Vagina (tissue), 2 donors: ENCODE results near the gene ARHGAP8. TPM values are rescaled to one million over a fixed set of nuclear protein-coding genes. Genes with fewer than 3 reads are reported as not detected.

Experiments used
- DNase-seq, 2 donors: peaks; one replicate each; pipeline ENCODE4 v3.0.0-alpha.2; 2017; ENCODE audit errors: extremely low spot score in 2 of 2
- H3K27ac ChIP-seq: fragments of 200-600 bp; sonication (generic); one replicate; pipeline ENCODE4 v1.5.1; 2019
- H3K27me3 ChIP-seq: fragments of 200-600 bp; sonication (generic); one replicate; pipeline ENCODE4 v1.5.1; 2019
- H3K36me3 ChIP-seq, 2 donors: fragments of 200-600 bp; sonication (generic); one replicate each; pipeline ENCODE4 v1.5.1; 2017 to 2019
- H3K4me1 ChIP-seq: fragments of 200-600 bp; sonication (generic); one replicate; pipeline ENCODE4 v1.5.1; 2019
- H3K4me3 ChIP-seq, 2 donors: fragments of 200-600 bp; sonication (generic); 1 replicate in 1 of 2; 2 replicates in 1 of 2; pipeline ENCODE4 v1.5.1; 2016 to 2019
- H3K9me3 ChIP-seq: fragments of 200-600 bp; sonication (generic); one replicate; pipeline ENCODE4 v1.5.1; 2019
- CTCF ChIP-seq, 3 experiments: fragments of 450-650 bp in 2 of 3; fragments of 200-600 bp in 1 of 3; sonication (generic) in 1 of 3; IDR thresholded peaks; one replicate each; pipeline ENCODE4 v1.5.1; 2017 to 2019; ENCODE audit warnings: antibody characterized with exemption in 3 of 3, mild to moderate bottlenecking in 2 of 3, moderate library complexity in 2 of 3
- POLR2A ChIP-seq, 2 donors: fragments of 450-650 bp; IDR thresholded peaks; one replicate each; pipeline ENCODE4 v1.6.1; 2017; ENCODE audit warnings: antibody characterized with exemption in 2 of 2, mild to moderate bottlenecking in 2 of 2, moderate library complexity in 2 of 2
- POLR2AphosphoS5 ChIP-seq, 2 donors: sonication (generic); formaldehyde crosslinking; IDR thresholded peaks; one replicate each; pipeline ENCODE4 v1.9.0; 2017; ENCODE audit warnings: antibody characterized with exemption in 2 of 2, mild to moderate bottlenecking in 2 of 2, low read depth in 1 of 2; ENCODE audit not compliant: insufficient read depth in 1 of 2
- intact Hi-C: fragments of 100-400 bp; cut with DNase I; formaldehyde crosslinking; loops from one replicate; pipeline ENCODE4 v1.15.1; 2023
- total RNA-seq: library from RNA; depleted of rRNA; stranded (reverse); fragments of >200 nt; gene quantifications from one replicate; pipeline ENCODE4 v1.2.3, GENCODE V29; 2016

Gene ARHGAP8
- total RNA-seq, 1 donor from 2014 or later, result 9.3 TPM

GRCh38 chr22:44838316-44839016 is 86.1 kb downstream of the ARHGAP8 start:
- Histone ChIP-seq H3K36me3 (no peaks in the 10 kb centered on the region), H3K27ac (no peak overlapping the region), H3K4me1 (no peaks in the 10 kb centered on the region), H3K27me3 (no peaks in the 10 kb centered on the region), H3K4me3 (no peak overlapping the region), H3K9me3 (no peaks in the 10 kb centered on the region)
- no peak for DNase-seq
- intact Hi-C loops, result no loop called here
- no peak for TF ChIP-seq CTCF (IDR thresholded peaks at IDR 0.05)
- TF ChIP-seq POLR2AphosphoS5 (IDR thresholded peaks at IDR 0.05; ENCODE audit: insufficient read depth in 1 of 2, low read depth in 1 of 2), result no peak
- no peak for TF ChIP-seq POLR2A (IDR thresholded peaks at IDR 0.05)

DNA sequence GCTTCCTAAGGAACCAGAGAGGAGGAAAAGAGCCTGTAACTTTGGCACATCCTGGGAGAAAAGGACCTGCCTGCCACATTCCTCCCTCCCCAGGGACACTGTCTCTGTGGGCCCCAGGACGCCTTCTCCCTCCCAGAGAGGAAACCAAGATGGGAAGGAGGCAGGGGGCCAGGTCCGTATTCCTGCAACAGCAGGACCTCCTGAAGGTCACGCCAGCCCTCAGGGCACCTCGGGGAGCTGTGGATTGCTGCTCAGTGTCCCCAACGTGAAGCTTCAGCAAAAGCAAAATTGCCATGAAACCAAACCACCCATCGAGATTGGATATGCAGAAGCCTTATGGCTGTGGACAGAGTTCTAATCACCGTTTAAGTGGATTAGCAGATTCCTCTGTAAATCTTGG is 86.7 kb downstream of the ARHGAP8 start:
- H3K36me3 ChIP-seq, result no peaks in the 10 kb centered on the region
- DNase-seq, result no peak
- H3K4me3 ChIP-seq, result no peak overlapping the region
- intact Hi-C loops, result no loop called here
- H3K4me1 ChIP-seq, result no peaks in the 10 kb centered on the region
- H3K27ac ChIP-seq, result no peak overlapping the region
- H3K27me3 ChIP-seq, result no peaks in the 10 kb centered on the region
- H3K9me3 ChIP-seq, result no peaks in the 10 kb centered on the region
- TF ChIP-seq CTCF (IDR thresholded peaks at IDR 0.05) (no peak), POLR2AphosphoS5 (IDR thresholded peaks at IDR 0.05; ENCODE audit: insufficient read depth in 1 of 2, low read depth in 1 of 2) (no peak), POLR2A (IDR thresholded peaks at IDR 0.05) (no peak)

DNA sequence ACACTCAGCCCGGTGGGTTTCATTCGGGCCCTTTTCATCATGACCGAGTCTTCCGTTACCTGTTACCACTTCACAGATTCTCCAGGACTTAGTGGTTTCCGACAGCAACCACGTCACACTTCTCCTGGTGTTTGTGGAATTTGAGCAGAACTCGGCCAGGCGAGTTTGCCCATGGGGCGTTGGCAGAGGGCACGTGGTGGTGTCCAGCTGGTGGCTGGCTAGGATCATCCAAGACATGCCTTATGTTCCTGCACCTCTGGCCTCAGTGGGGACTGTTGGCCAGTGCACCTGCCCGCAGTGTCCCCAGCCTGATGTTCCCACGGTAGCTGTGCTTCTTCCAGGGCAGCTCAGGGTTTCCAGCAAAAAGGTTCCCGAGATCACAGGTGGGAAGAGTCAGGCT is 87.3 kb downstream of the ARHGAP8 start:
- no peak for TF ChIP-seq POLR2AphosphoS5 (IDR thresholded peaks at IDR 0.05; ENCODE audit: insufficient read depth in 1 of 2, low read depth in 1 of 2)
- TF ChIP-seq CTCF (IDR thresholded peaks at IDR 0.05), result no peak
- TF ChIP-seq POLR2A (IDR thresholded peaks at IDR 0.05), result no peak

GRCh38 chr22:44840611-44841322 is 88.4 kb downstream of the ARHGAP8 start:
- TF ChIP-seq POLR2A (IDR thresholded peaks at IDR 0.05), result no peak
- TF ChIP-seq POLR2AphosphoS5 (IDR thresholded peaks at IDR 0.05; ENCODE audit: insufficient read depth in 1 of 2, low read depth in 1 of 2), result no peak
- no peak for DNase-seq
- no peaks in the 10 kb centered on the region for H3K36me3 ChIP-seq
- intact Hi-C loops, result no loop called here
- H3K4me1 ChIP-seq, result no peaks in the 10 kb centered on the region
- no peaks in the 10 kb centered on the region for H3K27me3 ChIP-seq
- no peaks in the 10 kb centered on the region for H3K9me3 ChIP-seq
- H3K27ac ChIP-seq, result no peak overlapping the region
- H3K4me3 ChIP-seq, result no peak overlapping the region

More for the DNA sequence above, 87.3 kb downstream of the ARHGAP8 start:
- Histone ChIP-seq H3K9me3 (no peaks in the 10 kb centered on the region), H3K4me1 (no peaks in the 10 kb centered on the region), H3K36me3 (no peaks in the 10 kb centered on the region), H3K27ac (no peak overlapping the region), H3K27me3 (no peaks in the 10 kb centered on the region), H3K4me3 (no peak overlapping the region)
- intact Hi-C loops, result no loop called here
- DNase-seq, result no peak

GRCh38 chr22:44842417-44842816 is 90.0 kb downstream of the ARHGAP8 start:
- Histone ChIP-seq H3K36me3 (no peaks in the 10 kb centered on the region), H3K27ac (no peak overlapping the region), H3K4me1 (no peaks in the 10 kb centered on the region), H3K9me3 (no peaks in the 10 kb centered on the region), H3K27me3 (no peaks in the 10 kb centered on the region), H3K4me3 (no peak overlapping the region)
- DNase-seq, result no peak
- intact Hi-C loops, result no loop called here
- no peak for TF ChIP-seq CTCF (IDR thresholded peaks at IDR 0.05)
